Caco-2 (cell line): ENCODE data around the gene PGA3. TPM values are rescaled to one million over a fixed set of nuclear protein-coding genes. Genes with fewer than 3 reads are reported as not detected.
"Not testable (repeated sequence)": the region's sequence is repeated elsewhere in the genome, so short reads cannot be mapped to it uniquely, and the experiment has no call there.

ENCODE experiments used
- BruUV-seq: library from RNA; stranded (reverse); fragments of 400-500 nt; replicated peaks from 2 replicates; lab custom pipeline; 2021; lab: Mats Ljungman, UMichigan
- CTCF ChIA-PET: fragments of 300-600 bp; sonication (Branson Sonifier 250); formaldehyde crosslinking; loops from one replicate; lab custom pipeline; 2022; ENCODE audit warnings: antibody characterized with exemption; lab: Charles Lee
- POLR2A ChIA-PET: fragments of 300-600 bp; sonication (Branson Sonifier 250); formaldehyde crosslinking; loops from one replicate; lab custom pipeline; 2022; ENCODE audit warnings: antibody characterized with exemption; lab: Charles Lee
- DNase-seq, 2 experiments: peaks; one replicate each; pipeline versions ENCODE4 v3.0.0 to v3.0.0-alpha.2; 2020 to 2022
- H3K27me3 ChIP-seq: replicated peaks from 2 replicates; pipeline ENCODE4 v1.6.0; 2011; ENCODE audit warnings: low read length; ENCODE audit not compliant: control insufficient read depth, insufficient read depth
- H3K36me3 ChIP-seq: 2 replicates; pipeline ENCODE4 v1.5.1; 2011; ENCODE audit warnings: low read length; ENCODE audit not compliant: control insufficient read depth, insufficient read depth
- H3K4me1 ChIP-seq: fragments of 250-450 bp; sonication (Bioruptor Pico); 2 replicates; pipeline ENCODE4 v1.5.1; 2020; ENCODE audit warnings: mild to moderate bottlenecking
- H3K4me3 ChIP-seq: 2 replicates; pipeline ENCODE4 v1.5.1; 2011; ENCODE audit warnings: low read depth, mild to moderate bottlenecking, control low read depth, low read length
- H3K9me3 ChIP-seq: fragments of 250-450 bp; sonication (Bioruptor Pico); 2 replicates; pipeline ENCODE4 v1.5.1; 2020; ENCODE audit warnings: mild to moderate bottlenecking, moderate library complexity
- H3K27ac Mint-ChIP-seq: one replicate; pipeline ENCODE4 v1.8.0; 2022; ENCODE audit warnings: mixed read lengths; ENCODE audit not compliant: unreplicated experiment
- H3K27me3 Mint-ChIP-seq: one replicate; pipeline ENCODE4 v1.8.0; 2022; ENCODE audit warnings: mixed read lengths; ENCODE audit not compliant: insufficient read depth, unreplicated experiment
- H3K36me3 Mint-ChIP-seq: one replicate; pipeline ENCODE4 v1.8.0; 2022; ENCODE audit warnings: mild to moderate bottlenecking, mixed read lengths; ENCODE audit not compliant: insufficient read depth, unreplicated experiment
- H3K4me1 Mint-ChIP-seq: one replicate; pipeline ENCODE4 v1.8.0; 2022; ENCODE audit warnings: low read depth, mixed read lengths; ENCODE audit not compliant: unreplicated experiment
- H3K4me3 Mint-ChIP-seq: one replicate; pipeline ENCODE4 v1.8.0; 2022; ENCODE audit warnings: mild to moderate bottlenecking, moderate library complexity, mixed read lengths; ENCODE audit not compliant: unreplicated experiment
- H3K9me3 Mint-ChIP-seq: one replicate; pipeline ENCODE4 v1.8.0; 2022; ENCODE audit warnings: mixed read lengths; ENCODE audit not compliant: unreplicated experiment
- intact Hi-C: fragments of 100-400 bp; cut with micrococcal nuclease; formaldehyde crosslinking; loops from one replicate; pipeline ENCODE4 v1.10.0; 2022; ENCODE audit not compliant: unreplicated experiment
- total RNA-seq: library from RNA; stranded (reverse); gene quantifications from 2 replicates; pipeline ENCODE4 v1.2.3, GENCODE V29; 2022
- TF ChIP-seq, protein P1 (sequence below), 2 experiments: fragments of 200-600 bp in 1 of 2; IDR thresholded peaks; 1 replicate in 1 of 2; 2 replicates in 1 of 2; pipeline versions ENCODE4 v1.5.1 to v1.8.0; 2011 to 2022; ENCODE audit warnings: antibody characterized with exemption in 1 of 2, control low read depth in 1 of 2, inconsistent platforms in 1 of 2, low read depth in 1 of 2, low read length in 1 of 2, mild to moderate bottlenecking in 1 of 2, moderate library complexity in 1 of 2; ENCODE audit not compliant: insufficient read depth in 1 of 2, severe bottlenecking in 1 of 2, unreplicated experiment in 1 of 2

The PGA3 gene
- total RNA-seq, 1 experiment from 2014 or later = not detected

DNA sequence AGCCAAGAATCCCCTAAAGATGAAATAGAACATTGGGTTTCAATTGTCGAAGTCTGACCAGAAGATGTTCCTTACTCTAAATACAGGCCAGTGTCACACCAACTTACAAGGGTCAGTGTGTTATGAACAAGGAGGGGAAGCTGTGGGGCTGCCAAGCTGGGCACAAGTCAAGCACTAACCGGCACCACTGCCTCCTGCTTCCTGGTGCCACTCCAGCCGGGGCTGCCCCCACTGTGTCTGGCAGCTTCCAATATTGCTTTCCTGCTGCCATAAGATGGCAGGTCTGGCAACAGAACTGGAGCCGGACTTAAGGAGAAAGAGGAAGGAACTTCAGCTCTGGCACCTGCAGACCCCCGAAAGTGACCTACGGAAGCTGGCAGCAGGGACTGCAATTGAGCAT lies 28.4 kb upstream of the PGA3 start:
- BruUV-seq = no TSS peak
- Mint-ChIP-seq H3K27me3 (no peaks in the 10 kb centered on the region), H3K9me3 (peaks cover 13% of the 10 kb centered on the region), H3K27ac (no peak overlapping the region), H3K4me3 (no peak overlapping the region), H3K36me3 (no peaks in the 10 kb centered on the region), H3K4me1 (peaks cover 7% of the 10 kb centered on the region)
- Histone ChIP-seq H3K9me3 (peaks cover 4% of the 10 kb centered on the region; the same call in 1 of the 2 replicates), H3K4me1 (peaks cover 8% of the 10 kb centered on the region; the same call in 1 of the 2 replicates), H3K4me3 (no peak overlapping the region), H3K27me3 (no peaks in the 10 kb centered on the region), H3K36me3 (no peaks in the 10 kb centered on the region)
- ChIA-PET POLR2A (no interaction called here), CTCF (interaction anchor here (0.8 kb wide), 1 partner anchor 276 kb away, joined by 3 read pairs; no protein-coding TSS in a partner anchor)
- TF ChIP-seq, protein P1, sequence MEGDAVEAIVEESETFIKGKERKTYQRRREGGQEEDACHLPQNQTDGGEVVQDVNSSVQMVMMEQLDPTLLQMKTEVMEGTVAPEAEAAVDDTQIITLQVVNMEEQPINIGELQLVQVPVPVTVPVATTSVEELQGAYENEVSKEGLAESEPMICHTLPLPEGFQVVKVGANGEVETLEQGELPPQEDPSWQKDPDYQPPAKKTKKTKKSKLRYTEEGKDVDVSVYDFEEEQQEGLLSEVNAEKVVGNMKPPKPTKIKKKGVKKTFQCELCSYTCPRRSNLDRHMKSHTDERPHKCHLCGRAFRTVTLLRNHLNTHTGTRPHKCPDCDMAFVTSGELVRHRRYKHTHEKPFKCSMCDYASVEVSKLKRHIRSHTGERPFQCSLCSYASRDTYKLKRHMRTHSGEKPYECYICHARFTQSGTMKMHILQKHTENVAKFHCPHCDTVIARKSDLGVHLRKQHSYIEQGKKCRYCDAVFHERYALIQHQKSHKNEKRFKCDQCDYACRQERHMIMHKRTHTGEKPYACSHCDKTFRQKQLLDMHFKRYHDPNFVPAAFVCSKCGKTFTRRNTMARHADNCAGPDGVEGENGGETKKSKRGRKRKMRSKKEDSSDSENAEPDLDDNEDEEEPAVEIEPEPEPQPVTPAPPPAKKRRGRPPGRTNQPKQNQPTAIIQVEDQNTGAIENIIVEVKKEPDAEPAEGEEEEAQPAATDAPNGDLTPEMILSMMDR (IDR thresholded peaks at IDR 0.05; ENCODE audit: insufficient read depth in 1 of 2, low read depth in 1 of 2, low read length in 1 of 2, severe bottlenecking in 1 of 2, unreplicated experiment in 1 of 2) = no peak
- intact Hi-C loops = loop anchor here (5.0 kb wide), 1 partner anchor 398 kb away; no protein-coding TSS in a partner anchor
- DNase-seq = no peak

DNA sequence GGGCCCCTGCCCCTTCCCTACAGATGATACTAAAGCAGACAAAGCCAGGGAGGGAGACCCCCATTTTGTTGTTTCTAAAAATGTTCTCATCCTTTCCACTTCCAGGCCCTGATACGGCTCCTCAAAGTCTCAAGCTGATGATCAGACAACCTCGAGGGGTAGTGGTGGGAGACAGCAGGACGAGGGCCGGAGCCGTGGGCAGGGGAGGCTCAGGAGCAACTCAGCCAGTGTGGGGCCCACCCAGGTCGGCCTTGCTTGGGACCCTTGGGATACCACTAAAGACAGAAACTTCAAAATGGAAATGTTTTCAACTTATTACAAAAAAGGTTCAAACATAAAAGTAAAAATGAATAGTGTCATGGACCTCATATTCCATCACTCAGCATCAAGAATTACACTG lies 26.9 kb upstream of the PGA3 start:
- H3K27ac Mint-ChIP-seq = no peak overlapping the region

GRCh38 chr11:61180205-61180604 lies 23.1 kb upstream of the PGA3 start:
- H3K36me3 ChIP-seq, CTCF ChIA-PET, intact Hi-C loops, H3K4me3 ChIP-seq, BruUV-seq, H3K4me1 ChIP-seq, DNase-seq, H3K27me3 ChIP-seq, H3K36me3 Mint-ChIP-seq, H3K4me3 Mint-ChIP-seq, H3K4me1 Mint-ChIP-seq, H3K9me3 ChIP-seq, H3K27ac Mint-ChIP-seq, H3K27me3 Mint-ChIP-seq, H3K9me3 Mint-ChIP-seq, POLR2A ChIA-PET: not testable (repeated sequence)

More for the DNA sequence above, 26.9 kb upstream of the PGA3 start:
- H3K36me3 ChIP-seq = no peaks in the 10 kb centered on the region
- TF ChIP-seq, protein P1 (IDR thresholded peaks at IDR 0.05; ENCODE audit: insufficient read depth in 1 of 2, low read depth in 1 of 2, low read length in 1 of 2, severe bottlenecking in 1 of 2, unreplicated experiment in 1 of 2) = no peak
- Mint-ChIP-seq H3K27me3 (no peaks in the 10 kb centered on the region), H3K4me1 (peaks cover 7% of the 10 kb centered on the region), H3K4me3 (no peak overlapping the region), H3K9me3 (peaks cover 13% of the 10 kb centered on the region), H3K36me3 (no peaks in the 10 kb centered on the region)
- H3K27me3 ChIP-seq = no peaks in the 10 kb centered on the region
- intact Hi-C loops = no loop called here
- POLR2A ChIA-PET = interaction anchor here (0.5 kb wide), 1 partner anchor 300 kb away, joined by 3 read pairs; no protein-coding TSS in a partner anchor
- BruUV-seq = no TSS peak
- no peak for DNase-seq
- H3K4me1 ChIP-seq = peaks cover 8% of the 10 kb centered on the region; the same call in 1 of the 2 replicates
- H3K9me3 ChIP-seq = peaks cover 4% of the 10 kb centered on the region; the same call in 1 of the 2 replicates
- CTCF ChIA-PET = no interaction called here
- H3K4me3 ChIP-seq = no peak overlapping the region
